ENCODE measurements around the gene NCKAP5L.
A peak's percentile ranks its signal among the peaks of the same experiment; 100 is the strongest.

The NCKAP5L gene

GRCh38 chr12:49741882-49742620, 86.2 kb downstream of the NCKAP5L start:
- Histone ChIP-seq H3K4me1 (ENCODE audit: control insufficient read depth in 1 of 2, insufficient read depth in 2 of 2, low read length in 2 of 2) (peaks cover 17 to 32% of the 10 kb centered on the region in 2 donors), H3K4me3 (ENCODE audit: low read depth in 1 of 2, low read length in 2 of 2) (peak overlapping the region; percentile 80 to 99)

More at GRCh38 chr12:49741882-49742620, 86.2 kb downstream of the NCKAP5L start:
- H3K9ac ChIP-seq (ENCODE audit: low read depth in 1 of 2, low read length in 2 of 2), result peak overlapping the region; percentile 89 to 99
- H3K27me3 ChIP-seq (ENCODE audit: control insufficient read depth in 1 of 2, insufficient read depth in 2 of 2, low read length in 2 of 2), result no peaks in the 10 kb centered on the region
- peaks cover 0 to 9% of the 10 kb centered on the region in 2 donors for H3K36me3 ChIP-seq (ENCODE audit: control insufficient read depth in 1 of 2, insufficient read depth in 2 of 2, low read length in 2 of 2)
- H3K9me3 ChIP-seq (ENCODE audit: control insufficient read depth in 1 of 2, low read length in 2 of 2), result no peaks in the 10 kb centered on the region
- peak overlapping the region; percentile 99 for H3K27ac ChIP-seq (ENCODE audit: low read depth, low read length)

Data from duodenal mucosa (tissue), 2 donors.